ENCODE measurements around the gene KCND1.

Gene KCND1

GRCh38 chrX:48975041-48975440 lies 3.4 kb upstream of the KCND1 start:
- in situ Hi-C loops (cut with HindIII; ENCODE audit: low sequenced_read_pairs): no loop called here

GRCh38 chrX:48974574-48974973 lies 2.9 kb upstream of the KCND1 start:
- in situ Hi-C loops (cut with HindIII; ENCODE audit: low sequenced_read_pairs): no loop called here

GRCh38 chrX:48974033-48974432 lies 2.4 kb upstream of the KCND1 start:
- in situ Hi-C loops (cut with HindIII; ENCODE audit: low sequenced_read_pairs): no loop called here

- in situ Hi-C loops (cut with HindIII; ENCODE audit: low sequenced_read_pairs): no loop called here
Observed at GRCh38 chrX:48972220-48973164, 848 bp upstream of the KCND1 start.

GRCh38 chrX:48969471-48969870 lies 2.2 kb downstream of the KCND1 start:
- in situ Hi-C loops (cut with HindIII; ENCODE audit: low sequenced_read_pairs): no loop called here

GRCh38 chrX:48968377-48968776 lies 3.3 kb downstream of the KCND1 start:
- in situ Hi-C loops (cut with HindIII; ENCODE audit: low sequenced_read_pairs): no loop called here

GRCh38 chrX:48966796-48967579 lies 4.7 kb downstream of the KCND1 start:
- in situ Hi-C loops (cut with HindIII; ENCODE audit: low sequenced_read_pairs): no loop called here

- in situ Hi-C loops (cut with HindIII; ENCODE audit: low sequenced_read_pairs): no loop called here
Observed at GRCh38 chrX:48965959-48966358, 5.7 kb downstream of the KCND1 start.

GRCh38 chrX:48961585-48962091 lies 10.0 kb downstream of the KCND1 start:
- in situ Hi-C loops (cut with HindIII; ENCODE audit: low sequenced_read_pairs): no loop called here

- in situ Hi-C loops (cut with HindIII; ENCODE audit: low sequenced_read_pairs): no loop called here
Observed at GRCh38 chrX:48960291-48960690, 11.4 kb downstream of the KCND1 start.

- in situ Hi-C loops (cut with HindIII; ENCODE audit: low sequenced_read_pairs): no loop called here
Observed at GRCh38 chrX:48958635-48959094, 13.0 kb downstream of the KCND1 start.

GRCh38 chrX:48957827-48958634 lies 13.6 kb downstream of the KCND1 start:
- in situ Hi-C loops (cut with HindIII; ENCODE audit: low sequenced_read_pairs): no loop called here

GRCh38 chrX:48957477-48957826 lies 14.2 kb downstream of the KCND1 start, which contains the start of gene OTUD5:
TSS of gene OTUD5 (minus strand) at chrX:48957607. CDS start at chrX:48957570, 37 bp downstream.
- in situ Hi-C loops (cut with HindIII; ENCODE audit: low sequenced_read_pairs): no loop called here

- in situ Hi-C loops (cut with HindIII; ENCODE audit: low sequenced_read_pairs): no loop called here
Observed at GRCh38 chrX:48956728-48957414, 14.8 kb downstream of the KCND1 start.

GRCh38 chrX:48948589-48948988 lies 23.1 kb downstream of the KCND1 start:
- in situ Hi-C loops (cut with HindIII; ENCODE audit: low sequenced_read_pairs): no loop called here

- in situ Hi-C loops (cut with HindIII; ENCODE audit: low sequenced_read_pairs): no loop called here
Observed at GRCh38 chrX:48945517-48946348, 25.9 kb downstream of the KCND1 start.

- in situ Hi-C loops (cut with HindIII; ENCODE audit: low sequenced_read_pairs): no loop called here
Observed at GRCh38 chrX:48942895-48943294, 28.7 kb downstream of the KCND1 start.

GRCh38 chrX:48940404-48940955 lies 31.2 kb downstream of the KCND1 start:
- in situ Hi-C loops (cut with HindIII; ENCODE audit: low sequenced_read_pairs): no loop called here
